GM15510 (cell line): ENCODE data around the gene FLOT2.

ENCODE experiments used
- POLR2A ChIP-seq: IDR thresholded peaks from 3 replicates; pipeline ENCODE4 v1.6.1; 2011; ENCODE audit warnings: borderline replicate concordance; ENCODE audit not compliant: insufficient read length; ENCODE audit errors: extremely low read depth

Gene FLOT2

DNA sequence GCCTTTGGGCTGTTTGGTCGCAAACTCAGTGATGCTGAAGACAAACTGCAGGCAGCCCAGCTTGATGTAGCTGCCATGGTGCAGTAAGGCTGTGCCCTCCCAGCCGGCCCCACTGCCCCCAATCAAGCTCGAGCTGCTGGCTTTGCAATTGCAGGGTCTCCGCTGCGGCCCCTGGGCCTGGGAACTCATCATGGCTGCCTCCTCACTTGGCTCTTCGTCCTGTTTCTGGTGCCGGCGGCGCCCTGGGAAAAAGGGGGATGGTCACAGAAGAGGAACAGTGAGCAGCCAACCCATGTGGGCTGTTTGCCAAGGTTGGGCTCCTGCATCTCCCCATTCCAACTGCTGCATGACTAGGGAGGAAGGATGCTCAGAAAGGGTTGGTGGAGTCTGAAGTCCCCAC, 8.7 kb upstream of the FLOT2 start:
- no peak for TF ChIP-seq POLR2A

DNA sequence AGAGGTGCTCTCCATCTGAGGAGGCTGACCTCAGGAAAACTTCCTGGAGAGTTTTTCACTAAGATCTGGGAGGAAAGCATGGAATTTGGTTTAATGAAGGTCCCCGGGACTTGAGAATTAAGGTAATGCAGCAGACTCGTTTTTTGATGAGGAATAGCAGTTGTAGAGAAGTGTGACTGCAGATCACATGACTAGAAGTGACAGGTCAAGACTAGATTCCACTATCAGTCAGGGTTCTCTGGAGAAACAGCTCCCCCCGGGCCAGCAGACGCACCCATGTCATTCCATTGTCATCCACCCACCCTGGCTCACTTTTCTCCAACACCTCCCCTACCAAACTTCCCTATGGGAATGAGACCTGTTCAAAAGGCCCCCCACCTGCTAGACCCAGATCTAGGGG, 7.3 kb upstream of the FLOT2 start:
- no peak for TF ChIP-seq POLR2A

DNA sequence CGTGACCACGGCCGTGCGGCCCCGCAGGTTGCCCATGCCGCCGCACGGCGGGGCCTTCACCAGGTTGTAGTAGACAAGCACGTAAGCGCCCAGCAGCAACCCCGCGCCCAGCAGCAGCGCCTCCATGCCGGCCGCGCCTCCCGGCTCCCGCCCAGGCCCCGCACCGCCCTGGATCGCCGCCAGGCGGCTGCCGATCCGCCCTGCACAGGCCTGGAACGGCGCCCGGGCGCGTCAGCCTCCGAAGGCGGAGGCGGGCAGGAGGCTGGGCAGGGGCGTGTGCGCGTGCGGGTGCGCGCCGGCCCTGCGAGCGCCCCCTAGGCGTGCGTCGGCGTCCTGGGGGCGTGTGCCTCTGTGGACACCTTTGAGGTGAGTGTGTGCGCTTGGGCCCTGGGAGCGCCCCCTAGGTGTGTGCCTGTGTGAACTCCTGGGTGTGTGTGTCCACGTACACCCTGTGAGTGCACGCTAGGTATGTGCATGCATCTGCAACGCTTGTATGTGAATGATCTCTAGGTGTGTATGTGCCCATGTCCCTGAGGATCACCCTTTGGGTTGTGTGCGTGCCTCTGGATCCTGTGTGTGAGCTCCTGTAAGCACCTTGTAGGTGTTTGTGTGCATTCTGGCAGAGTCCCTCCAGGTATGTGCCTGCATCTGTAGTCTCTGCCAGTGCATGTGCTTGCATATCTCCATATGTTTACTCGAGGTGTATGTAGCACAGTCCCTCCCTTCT, 5.4 kb upstream of the FLOT2 start, which contains the start of gene DHRS13:
Gene DHRS13 (minus strand): TSS at position 261 of the 727 bp plus-strand sequence. CDS start 135 bp downstream, at position 126.
- TF ChIP-seq POLR2A = peak; percentile 62

DNA sequence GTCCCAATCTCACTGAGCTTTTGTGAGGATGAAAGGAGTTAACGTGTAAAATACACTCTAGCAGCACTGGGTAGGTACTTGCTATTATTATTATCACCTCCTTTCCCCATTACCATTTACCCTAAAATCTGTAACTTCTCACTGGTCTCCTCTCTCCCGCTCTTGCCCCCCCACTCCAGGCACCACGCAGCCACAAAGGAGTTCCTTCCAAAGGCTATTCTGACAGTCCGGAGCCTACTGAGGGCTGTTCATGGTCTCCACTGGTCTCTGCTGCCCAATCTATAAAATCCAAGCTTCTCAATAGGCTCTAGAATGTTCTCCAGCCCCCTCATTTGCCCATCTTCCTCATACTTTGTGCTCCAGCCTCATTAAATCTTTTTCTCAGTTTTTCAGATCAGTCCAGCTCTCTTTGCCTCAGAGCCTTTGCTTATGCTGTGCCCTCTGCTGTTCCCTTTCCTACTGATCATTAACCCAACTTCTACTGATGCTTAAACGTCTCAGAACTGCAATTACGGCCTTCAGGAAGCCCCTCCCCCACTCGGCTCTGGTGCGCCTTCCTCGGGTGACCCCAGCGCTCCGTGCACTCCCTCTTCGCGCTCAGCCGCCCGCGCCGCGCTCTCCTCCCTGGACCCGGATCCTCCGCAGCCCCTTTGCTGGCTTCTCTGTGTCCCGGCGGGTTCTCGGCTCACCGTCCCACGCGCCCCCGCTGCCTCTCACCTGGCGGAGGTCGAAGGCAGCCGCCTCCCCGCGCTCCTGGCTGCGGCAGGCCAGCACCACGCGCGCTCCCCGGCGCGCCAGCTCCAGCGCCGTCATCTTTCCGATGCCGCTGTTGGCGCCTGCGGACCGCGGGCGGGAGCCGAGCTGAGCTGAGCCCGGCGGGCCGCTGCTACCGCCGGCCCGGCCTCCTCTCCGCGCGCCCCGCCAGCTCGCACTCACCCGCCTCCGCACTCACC, 4.6 kb upstream of the FLOT2 start:
- TF ChIP-seq POLR2A = no peak

DNA sequence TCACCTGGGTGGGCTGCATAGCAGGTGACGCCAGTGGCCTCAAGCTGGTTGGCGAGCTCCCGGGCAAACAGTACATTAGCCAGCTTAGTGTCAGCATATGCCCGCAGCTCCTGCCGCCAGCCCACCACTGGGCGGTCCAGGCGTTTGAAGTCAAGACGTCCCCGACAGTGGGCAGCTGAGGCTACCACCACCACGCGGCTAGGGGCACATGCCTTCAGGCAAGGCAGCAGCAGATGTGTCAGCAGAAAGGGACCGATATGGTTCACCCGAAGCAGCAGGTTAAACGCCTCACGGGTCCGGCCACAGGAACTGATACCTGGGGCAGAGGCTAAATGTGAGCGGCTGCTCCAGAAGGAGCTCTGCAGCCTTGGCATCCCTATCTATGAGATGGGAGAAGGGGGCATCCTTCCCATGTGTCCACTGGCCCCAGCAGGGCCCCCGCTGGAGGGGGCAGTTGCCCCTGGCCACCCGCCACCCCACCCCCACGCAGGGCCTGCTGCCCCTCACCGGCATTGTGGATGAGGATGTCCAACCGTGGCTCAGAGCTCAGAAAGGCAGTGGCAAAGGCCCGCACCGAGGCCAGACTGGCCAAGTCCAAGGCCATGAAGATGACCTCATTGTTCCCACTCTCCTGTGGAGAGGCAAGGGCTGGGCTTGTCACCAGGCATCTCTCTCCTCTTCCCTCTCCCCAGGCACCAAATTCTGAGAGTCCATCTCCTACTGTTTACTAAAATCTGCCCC, 3.6 kb upstream of the FLOT2 start:
- no peak for TF ChIP-seq POLR2A

DNA sequence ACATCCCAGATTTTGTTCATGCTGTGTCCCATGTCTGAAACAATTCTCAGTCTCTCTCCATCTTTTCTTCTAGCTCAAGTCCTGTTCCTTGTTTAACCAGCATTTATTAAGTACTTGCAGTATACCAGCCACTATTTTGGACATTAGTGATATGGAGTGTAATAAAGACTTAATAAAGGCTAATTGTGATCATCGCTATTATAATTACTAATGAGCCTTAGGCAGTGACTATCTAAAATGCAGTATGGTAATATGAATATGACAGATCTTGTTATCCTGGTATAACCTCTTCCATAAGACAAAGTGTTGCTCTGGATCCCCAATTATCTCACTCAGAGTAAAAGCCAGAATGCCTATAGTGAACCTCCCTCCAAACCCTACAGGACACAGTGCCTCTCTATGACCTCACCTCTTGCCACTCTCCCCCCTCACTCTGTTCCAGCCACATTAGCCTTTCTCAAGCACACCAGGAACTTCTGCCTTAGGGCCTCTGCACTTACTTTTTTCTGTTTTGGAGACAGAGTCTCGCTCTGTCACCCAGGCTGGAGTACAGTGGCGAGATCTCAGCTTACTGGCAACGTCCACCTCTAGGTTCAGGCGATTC, 1.8 kb upstream of the FLOT2 start:
- TF ChIP-seq POLR2A = no peak

DNA sequence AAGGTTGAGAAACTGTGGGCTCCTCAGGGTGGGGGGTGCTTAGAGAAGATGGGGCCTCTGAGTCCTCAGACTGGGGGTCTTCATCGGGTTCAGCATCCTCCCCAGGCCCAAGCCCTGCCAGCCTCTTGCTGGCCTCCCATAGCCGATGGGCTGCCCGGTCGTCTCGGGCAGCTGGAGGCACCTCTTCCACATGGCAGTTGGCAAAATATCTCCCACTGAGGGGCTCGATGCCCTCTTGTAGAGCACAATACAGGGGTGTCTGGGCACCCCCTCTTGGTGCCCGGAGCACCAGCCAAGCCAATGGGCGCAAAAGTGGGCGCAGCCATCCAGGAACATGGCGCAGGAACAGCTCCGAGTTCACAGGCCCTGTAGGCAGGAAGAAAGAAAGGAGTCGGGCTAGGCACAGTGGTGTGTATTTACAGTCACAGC, 1.0 kb upstream of the FLOT2 start:
- TF ChIP-seq POLR2A = no peak

DNA sequence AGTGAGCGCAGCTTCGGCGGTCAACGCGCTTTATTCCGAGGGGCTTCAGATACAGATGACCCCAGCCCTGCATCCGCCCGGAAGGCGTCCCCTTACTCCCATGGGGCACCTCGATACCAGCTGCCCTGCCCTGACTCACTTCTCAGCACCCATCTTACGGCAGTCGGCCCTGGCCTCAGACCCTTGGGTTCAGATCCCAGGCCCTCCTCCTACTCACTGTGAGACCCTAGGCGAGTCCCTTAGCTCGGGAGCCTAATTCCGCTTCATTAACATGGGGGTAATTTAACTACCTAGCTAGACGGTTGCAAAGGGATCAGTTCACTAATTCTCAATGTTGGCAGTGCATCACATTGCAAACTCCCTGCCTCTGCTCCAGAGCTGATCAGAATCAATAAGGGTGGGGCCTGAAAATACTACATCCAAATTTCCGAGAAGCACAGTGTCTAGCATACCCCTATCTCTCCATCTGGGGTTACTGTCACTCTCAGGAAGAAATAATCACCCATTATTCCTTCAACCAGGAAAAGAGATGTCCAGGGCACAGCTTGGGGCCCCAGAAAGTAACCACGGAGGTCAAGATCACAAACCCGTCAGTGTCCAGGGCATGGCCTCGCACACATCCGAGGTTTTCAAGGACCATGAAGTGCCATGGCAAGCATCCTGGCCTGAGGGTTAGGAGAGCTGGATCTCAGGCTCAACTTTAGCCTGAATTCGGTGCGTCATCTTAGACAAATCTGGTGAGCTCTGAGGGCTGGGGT, 415 bp upstream of the FLOT2 start:
- no peak for TF ChIP-seq POLR2A

DNA sequence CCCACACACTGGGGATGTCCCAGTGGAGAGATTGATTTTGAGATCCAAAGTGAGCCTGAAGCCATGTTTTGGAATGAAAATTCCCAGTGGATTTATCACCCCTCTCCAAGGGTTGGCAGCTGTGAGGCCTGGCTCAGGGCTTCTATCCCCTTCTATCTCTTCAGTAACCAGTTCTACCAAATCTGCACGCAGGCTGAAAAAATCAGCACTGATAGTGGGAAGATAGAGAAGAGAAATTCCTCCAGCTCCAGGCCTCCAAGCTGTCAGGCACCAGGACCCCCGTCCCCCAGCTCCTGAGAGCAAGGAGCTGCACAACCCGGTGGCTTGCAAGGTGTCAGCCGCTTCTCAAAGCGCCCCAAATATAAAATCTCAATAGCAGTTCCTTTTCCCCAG, 1.0 kb downstream of the FLOT2 start:
- no peak for TF ChIP-seq POLR2A

DNA sequence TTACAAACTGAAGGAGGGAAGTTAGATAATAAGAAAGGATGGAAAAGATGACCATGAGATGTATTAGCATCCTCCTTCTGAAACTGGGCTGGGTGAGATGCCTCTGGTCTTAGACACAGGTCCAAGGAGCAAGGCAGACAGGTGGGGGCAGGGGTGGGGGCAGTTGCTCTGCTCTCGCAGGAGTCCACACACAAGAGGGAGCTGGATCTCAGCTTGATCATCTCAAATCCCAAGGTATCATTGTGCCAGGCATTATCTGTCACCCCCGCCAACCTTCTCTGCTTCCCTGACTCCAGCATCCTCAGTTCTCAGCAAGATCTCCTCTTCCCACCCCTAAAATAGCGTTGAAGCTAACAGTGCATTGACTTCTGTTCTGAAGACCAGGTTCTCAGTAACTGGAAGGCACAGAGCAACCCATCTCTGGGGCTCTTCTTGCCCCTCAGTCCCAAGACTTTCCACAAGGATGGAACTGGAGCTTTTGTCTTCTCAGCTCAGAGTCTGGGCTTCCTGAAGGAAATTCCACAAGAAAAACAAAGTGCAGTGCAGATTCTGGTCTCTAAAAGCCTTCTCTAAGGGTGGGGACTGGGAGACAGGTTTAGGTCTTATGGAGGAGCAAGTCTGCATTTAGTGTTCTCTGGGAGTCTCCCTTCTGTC, 1.6 kb downstream of the FLOT2 start:
- no peak for TF ChIP-seq POLR2A

DNA sequence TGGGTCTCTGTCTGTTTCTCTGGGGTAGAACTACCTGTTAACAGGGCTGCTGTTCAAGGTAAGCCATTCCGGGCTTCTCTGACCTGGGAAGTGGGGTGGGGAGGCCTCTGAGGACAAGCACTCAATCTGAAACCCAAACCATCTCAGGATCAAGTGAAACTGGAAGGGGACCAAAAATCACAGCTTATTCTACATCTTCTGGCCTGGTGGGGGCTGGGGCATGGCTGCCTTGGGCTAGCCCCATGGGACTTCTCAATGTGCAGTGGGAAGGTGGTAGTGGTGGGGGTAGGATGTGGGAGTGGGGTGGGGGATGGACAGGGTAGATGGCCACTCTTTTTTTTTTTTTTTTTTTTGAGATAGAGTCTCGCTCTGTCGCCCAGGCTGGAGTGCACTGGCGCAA, 5.5 kb downstream of the FLOT2 start:
- no peak for TF ChIP-seq POLR2A

DNA sequence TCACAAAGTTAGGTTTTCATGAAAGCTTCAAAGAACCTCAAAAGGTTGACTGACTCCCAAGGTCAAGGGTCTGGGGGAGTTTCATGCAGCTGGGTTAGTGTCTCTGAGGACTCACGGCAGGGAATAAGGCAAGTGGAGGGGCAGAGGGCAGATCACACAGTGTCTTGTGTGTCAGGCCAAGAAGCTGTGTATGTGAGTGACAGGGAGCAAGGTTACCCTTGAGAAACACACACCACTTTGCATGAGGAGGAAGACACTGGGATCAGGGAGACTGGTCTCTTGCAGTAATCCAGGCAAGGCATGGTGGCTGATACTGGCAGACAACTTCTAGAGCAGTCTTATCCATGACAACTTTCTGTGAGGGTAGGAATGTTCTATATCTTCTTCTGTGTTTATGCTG, 6.3 kb downstream of the FLOT2 start:
- TF ChIP-seq POLR2A = no peak

DNA sequence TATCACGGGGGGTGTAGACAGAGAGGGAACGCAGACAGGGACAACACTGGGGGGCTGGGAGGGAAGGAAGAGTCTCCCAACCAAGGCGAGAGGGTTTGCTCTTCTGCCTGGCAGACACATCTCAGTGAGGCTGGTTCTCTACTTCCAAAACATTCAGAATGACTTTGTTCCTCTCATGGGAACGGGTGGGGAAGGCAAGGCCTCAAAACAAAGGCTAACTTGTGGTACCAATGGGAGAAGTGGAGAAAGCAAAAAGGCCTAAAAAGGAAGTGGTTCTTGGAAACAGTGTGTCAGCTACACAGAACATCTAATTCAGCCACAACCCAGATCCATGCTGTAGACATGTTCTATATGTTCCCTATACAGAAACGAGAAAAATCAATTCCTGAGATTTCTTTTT, 7.5 kb downstream of the FLOT2 start:
- TF ChIP-seq POLR2A = no peak
